ENCODE measurements around the gene CDC20. TPM values are rescaled to one million over a fixed set of nuclear protein-coding genes. Genes with fewer than 3 reads are reported as not detected.

Gene CDC20
- polyA plus RNA-seq, 1 of the 3 experiments (the other 2 are of a cell fraction): 82.7 TPM

DNA sequence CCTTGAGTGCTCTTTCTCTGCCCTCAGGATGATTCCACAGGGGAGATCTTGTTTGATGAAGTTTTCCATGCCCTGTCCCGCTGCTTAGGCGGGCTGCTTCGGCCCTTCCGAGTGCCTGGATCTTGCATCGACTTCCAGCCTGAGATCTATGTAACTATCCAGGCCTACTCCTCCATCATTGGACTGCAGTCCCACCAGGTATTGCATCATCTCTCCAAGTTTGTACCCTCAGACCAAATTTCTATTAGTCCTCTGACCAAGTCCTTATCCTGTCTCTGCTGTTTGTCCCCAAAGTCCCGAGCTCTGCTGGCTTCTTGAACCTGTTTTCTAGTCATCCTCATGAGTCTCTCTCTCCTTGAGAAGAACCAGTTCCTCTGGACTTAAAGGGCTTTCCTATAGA lies 45.6 kb downstream of the CDC20 start:
- H3K27ac ChIP-seq (ENCODE audit: low read depth in 2 of 2, low read length in 1 of 2): no peak overlapping the region
- CTCF ChIA-PET: interaction anchor here (1.7 kb wide), 1 partner anchor 10 kb away, joined by 9 read pairs; no protein-coding TSS in a partner anchor
- POLR2A ChIA-PET: no interaction called here
- TF ChIP-seq, protein P1, sequence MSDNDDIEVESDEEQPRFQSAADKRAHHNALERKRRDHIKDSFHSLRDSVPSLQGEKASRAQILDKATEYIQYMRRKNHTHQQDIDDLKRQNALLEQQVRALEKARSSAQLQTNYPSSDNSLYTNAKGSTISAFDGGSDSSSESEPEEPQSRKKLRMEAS (IDR thresholded peaks at IDR 0.05; ENCODE audit: low read depth): no peak
- TF ChIP-seq GABPA (IDR thresholded peaks at IDR 0.05; ENCODE audit: low read depth) (no peak), TAF1 (IDR thresholded peaks at IDR 0.05; ENCODE audit: borderline replicate concordance, low read depth, low read length) (no peak), CHD2 (IDR thresholded peaks at IDR 0.05; ENCODE audit: low read length, partially characterized antibody) (no peak), EZH2phosphoT487 (IDR thresholded peaks at IDR 0.05; ENCODE audit: borderline replicate concordance, low read depth) (no peak), POLR2AphosphoS5 (IDR thresholded peaks at IDR 0.05; ENCODE audit: low read depth, low read length) (no peak), NRF1 (IDR thresholded peaks at IDR 0.05; ENCODE audit: low read depth, low read length) (no peak), SMC3 (IDR thresholded peaks at IDR 0.05; ENCODE audit: low read depth, low read length) (no peak), RXRA (IDR thresholded peaks at IDR 0.05; ENCODE audit: borderline replicate concordance, low read depth) (no peak), NFIC (IDR thresholded peaks at IDR 0.05; ENCODE audit: borderline replicate concordance) (no peak)
- TF ChIP-seq, protein P2, sequence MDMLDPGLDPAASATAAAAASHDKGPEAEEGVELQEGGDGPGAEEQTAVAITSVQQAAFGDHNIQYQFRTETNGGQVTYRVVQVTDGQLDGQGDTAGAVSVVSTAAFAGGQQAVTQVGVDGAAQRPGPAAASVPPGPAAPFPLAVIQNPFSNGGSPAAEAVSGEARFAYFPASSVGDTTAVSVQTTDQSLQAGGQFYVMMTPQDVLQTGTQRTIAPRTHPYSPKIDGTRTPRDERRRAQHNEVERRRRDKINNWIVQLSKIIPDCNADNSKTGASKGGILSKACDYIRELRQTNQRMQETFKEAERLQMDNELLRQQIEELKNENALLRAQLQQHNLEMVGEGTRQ (IDR thresholded peaks at IDR 0.05; ENCODE audit: borderline replicate concordance, low read depth, low read length): no peak
- TF ChIP-seq, protein P3, sequence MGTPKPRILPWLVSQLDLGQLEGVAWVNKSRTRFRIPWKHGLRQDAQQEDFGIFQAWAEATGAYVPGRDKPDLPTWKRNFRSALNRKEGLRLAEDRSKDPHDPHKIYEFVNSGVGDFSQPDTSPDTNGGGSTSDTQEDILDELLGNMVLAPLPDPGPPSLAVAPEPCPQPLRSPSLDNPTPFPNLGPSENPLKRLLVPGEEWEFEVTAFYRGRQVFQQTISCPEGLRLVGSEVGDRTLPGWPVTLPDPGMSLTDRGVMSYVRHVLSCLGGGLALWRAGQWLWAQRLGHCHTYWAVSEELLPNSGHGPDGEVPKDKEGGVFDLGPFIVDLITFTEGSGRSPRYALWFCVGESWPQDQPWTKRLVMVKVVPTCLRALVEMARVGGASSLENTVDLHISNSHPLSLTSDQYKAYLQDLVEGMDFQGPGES (IDR thresholded peaks at IDR 0.05; ENCODE audit: low read depth, low read length): no peak
- peaks cover 40 to 46% of the 10 kb centered on the region in 2 experiments for H3K36me3 ChIP-seq (replicated peaks in 1 of 2; ENCODE audit: control insufficient read depth in 1 of 2, insufficient read depth in 2 of 2, low read length in 1 of 2)
- no peak overlapping the region for H3K4me2 ChIP-seq
- H3K9ac ChIP-seq: no peak overlapping the region
- no peaks in the 10 kb centered on the region for H3K9me3 ChIP-seq
- H2AFZ ChIP-seq (ENCODE audit: low read depth): no peak overlapping the region
- H3K9me2 ChIP-seq: no peaks in the 10 kb centered on the region
- DNase-seq: no peak
- no peaks in the 10 kb centered on the region for H3K27me3 ChIP-seq (ENCODE audit: insufficient read depth)
- H3F3A ChIP-seq (replicated peaks; ENCODE audit: insufficient read depth): no peaks in the 10 kb centered on the region
- H3K4me3 ChIP-seq (ENCODE audit: low read depth in 2 of 2, low read length in 1 of 2): no peak overlapping the region
- 95% methylated on average over 6 of the region's 6 CpGs for WGBS (ENCODE audit: low lambda C conversion rate)
- H4K20me1 ChIP-seq (ENCODE audit: insufficient read depth): no peaks in the 10 kb centered on the region
- H3K79me2 ChIP-seq (ENCODE audit: insufficient read depth): peaks cover 15% of the 10 kb centered on the region; the same call in 1 of the 2 replicates
- H3K4me1 ChIP-seq (ENCODE audit: control insufficient read depth in 1 of 2, insufficient read depth in 2 of 2, low read depth in 1 of 2, low read length in 1 of 2): peaks cover 0 to 7% of the 10 kb centered on the region in 2 experiments; a peak in 1 of 4 replicates

DNA sequence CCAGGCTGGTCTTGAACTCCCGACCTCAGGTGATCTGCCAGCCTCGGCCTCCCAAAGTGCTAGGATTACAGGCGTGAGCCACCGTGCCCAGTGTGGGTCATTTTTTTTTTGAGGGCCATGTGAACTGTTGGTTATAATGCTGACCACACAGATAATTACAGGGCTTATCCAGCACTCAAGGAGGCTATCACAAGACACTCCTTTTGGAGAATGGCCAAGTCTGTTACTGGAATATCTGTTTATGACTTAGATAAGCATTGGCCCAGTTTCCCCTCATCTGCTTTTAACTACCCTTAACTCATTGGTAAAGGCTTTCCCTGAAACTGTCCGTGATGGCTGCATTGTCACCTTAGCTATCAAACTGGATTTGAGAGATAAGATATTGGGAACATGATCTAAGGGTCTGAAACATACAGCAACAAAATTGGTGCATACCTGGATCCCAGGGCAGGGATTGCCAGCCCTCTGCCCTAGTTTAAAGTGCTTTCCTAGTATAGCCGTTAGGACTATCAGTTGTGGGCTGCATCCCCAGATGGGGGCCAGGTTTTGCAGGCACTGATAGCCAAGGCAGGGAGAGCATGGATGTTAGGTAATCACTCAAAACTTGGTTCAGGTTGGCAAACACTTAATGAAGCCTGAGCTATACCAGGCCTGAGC lies 46.6 kb downstream of the CDC20 start:
- peaks cover 40 to 56% of the 10 kb centered on the region in 2 experiments for H3K36me3 ChIP-seq (replicated peaks in 1 of 2; ENCODE audit: control insufficient read depth in 1 of 2, insufficient read depth in 2 of 2, low read length in 1 of 2)
- POLR2A ChIA-PET: no interaction called here
- H3K4me1 ChIP-seq (ENCODE audit: control insufficient read depth in 1 of 2, insufficient read depth in 2 of 2, low read depth in 1 of 2, low read length in 1 of 2): peaks cover 0 to 7% of the 10 kb centered on the region in 2 experiments; a peak in 1 of 4 replicates
- peaks cover 10% of the 10 kb centered on the region; the same call in 1 of the 2 replicates for H3K79me2 ChIP-seq (ENCODE audit: insufficient read depth)
- H3K27me3 ChIP-seq (ENCODE audit: insufficient read depth): no peaks in the 10 kb centered on the region
- no peak overlapping the region for H3K27ac ChIP-seq (ENCODE audit: low read depth in 2 of 2, low read length in 1 of 2)
- no peak for DNase-seq
- H3K9ac ChIP-seq: no peak overlapping the region
- no peaks in the 10 kb centered on the region for H3K9me3 ChIP-seq
- H3F3A ChIP-seq (replicated peaks; ENCODE audit: insufficient read depth): no peaks in the 10 kb centered on the region
- no peaks in the 10 kb centered on the region for H4K20me1 ChIP-seq (ENCODE audit: insufficient read depth)
- no peak overlapping the region for H3K4me2 ChIP-seq
- H2AFZ ChIP-seq (ENCODE audit: low read depth): no peak overlapping the region
- H3K9me2 ChIP-seq: no peaks in the 10 kb centered on the region
- no peak overlapping the region for H3K4me3 ChIP-seq (ENCODE audit: low read depth in 2 of 2, low read length in 1 of 2)
- CTCF ChIA-PET: interaction anchor here (1.0 kb wide), 1 partner anchor 178 kb away, joined by 3 read pairs; no protein-coding TSS in a partner anchor
- 89% methylated on average over 6 of the region's 6 CpGs for WGBS (ENCODE audit: low lambda C conversion rate)
- no peak for TF ChIP-seq CHD2 (IDR thresholded peaks at IDR 0.05; ENCODE audit: low read length, partially characterized antibody)
- no peak for TF ChIP-seq TAF1 (IDR thresholded peaks at IDR 0.05; ENCODE audit: borderline replicate concordance, low read depth, low read length)
- TF ChIP-seq MXI1 (IDR thresholded peaks at IDR 0.05; ENCODE audit: low read depth, low read length): no peak
- TF ChIP-seq FOSL2 (IDR thresholded peaks at IDR 0.05; ENCODE audit: borderline replicate concordance, low read depth): no peak
- TF ChIP-seq, protein P4, sequence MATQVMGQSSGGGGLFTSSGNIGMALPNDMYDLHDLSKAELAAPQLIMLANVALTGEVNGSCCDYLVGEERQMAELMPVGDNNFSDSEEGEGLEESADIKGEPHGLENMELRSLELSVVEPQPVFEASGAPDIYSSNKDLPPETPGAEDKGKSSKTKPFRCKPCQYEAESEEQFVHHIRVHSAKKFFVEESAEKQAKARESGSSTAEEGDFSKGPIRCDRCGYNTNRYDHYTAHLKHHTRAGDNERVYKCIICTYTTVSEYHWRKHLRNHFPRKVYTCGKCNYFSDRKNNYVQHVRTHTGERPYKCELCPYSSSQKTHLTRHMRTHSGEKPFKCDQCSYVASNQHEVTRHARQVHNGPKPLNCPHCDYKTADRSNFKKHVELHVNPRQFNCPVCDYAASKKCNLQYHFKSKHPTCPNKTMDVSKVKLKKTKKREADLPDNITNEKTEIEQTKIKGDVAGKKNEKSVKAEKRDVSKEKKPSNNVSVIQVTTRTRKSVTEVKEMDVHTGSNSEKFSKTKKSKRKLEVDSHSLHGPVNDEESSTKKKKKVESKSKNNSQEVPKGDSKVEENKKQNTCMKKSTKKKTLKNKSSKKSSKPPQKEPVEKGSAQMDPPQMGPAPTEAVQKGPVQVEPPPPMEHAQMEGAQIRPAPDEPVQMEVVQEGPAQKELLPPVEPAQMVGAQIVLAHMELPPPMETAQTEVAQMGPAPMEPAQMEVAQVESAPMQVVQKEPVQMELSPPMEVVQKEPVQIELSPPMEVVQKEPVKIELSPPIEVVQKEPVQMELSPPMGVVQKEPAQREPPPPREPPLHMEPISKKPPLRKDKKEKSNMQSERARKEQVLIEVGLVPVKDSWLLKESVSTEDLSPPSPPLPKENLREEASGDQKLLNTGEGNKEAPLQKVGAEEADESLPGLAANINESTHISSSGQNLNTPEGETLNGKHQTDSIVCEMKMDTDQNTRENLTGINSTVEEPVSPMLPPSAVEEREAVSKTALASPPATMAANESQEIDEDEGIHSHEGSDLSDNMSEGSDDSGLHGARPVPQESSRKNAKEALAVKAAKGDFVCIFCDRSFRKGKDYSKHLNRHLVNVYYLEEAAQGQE (IDR thresholded peaks at IDR 0.05; ENCODE audit: low read depth, low read length): no peak
- TF ChIP-seq, protein P5, sequence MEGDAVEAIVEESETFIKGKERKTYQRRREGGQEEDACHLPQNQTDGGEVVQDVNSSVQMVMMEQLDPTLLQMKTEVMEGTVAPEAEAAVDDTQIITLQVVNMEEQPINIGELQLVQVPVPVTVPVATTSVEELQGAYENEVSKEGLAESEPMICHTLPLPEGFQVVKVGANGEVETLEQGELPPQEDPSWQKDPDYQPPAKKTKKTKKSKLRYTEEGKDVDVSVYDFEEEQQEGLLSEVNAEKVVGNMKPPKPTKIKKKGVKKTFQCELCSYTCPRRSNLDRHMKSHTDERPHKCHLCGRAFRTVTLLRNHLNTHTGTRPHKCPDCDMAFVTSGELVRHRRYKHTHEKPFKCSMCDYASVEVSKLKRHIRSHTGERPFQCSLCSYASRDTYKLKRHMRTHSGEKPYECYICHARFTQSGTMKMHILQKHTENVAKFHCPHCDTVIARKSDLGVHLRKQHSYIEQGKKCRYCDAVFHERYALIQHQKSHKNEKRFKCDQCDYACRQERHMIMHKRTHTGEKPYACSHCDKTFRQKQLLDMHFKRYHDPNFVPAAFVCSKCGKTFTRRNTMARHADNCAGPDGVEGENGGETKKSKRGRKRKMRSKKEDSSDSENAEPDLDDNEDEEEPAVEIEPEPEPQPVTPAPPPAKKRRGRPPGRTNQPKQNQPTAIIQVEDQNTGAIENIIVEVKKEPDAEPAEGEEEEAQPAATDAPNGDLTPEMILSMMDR (IDR thresholded peaks at IDR 0.05): no peak
- TF ChIP-seq, protein P3 (IDR thresholded peaks at IDR 0.05; ENCODE audit: low read depth, low read length): no peak
- TF ChIP-seq NRF1 (IDR thresholded peaks at IDR 0.05; ENCODE audit: low read depth, low read length): no peak
